Neural cell (in vitro differentiated cells): ENCODE data around the gene CROCC2. TPM values are rescaled to one million over a fixed set of nuclear protein-coding genes. Genes with fewer than 3 reads are reported as not detected.

Experiments
- H2AFZ ChIP-seq: fragments of 200-600, 300-800 bp; sonication (generic), shearing (Covaris generic); 2 replicates; pipeline ENCODE4 v1.6.0; 2014; ENCODE audit warnings: low read depth, mild to moderate bottlenecking, antibody characterized with exemption, low read length, moderate library complexity
- H3F3A ChIP-seq: fragments of 200-600 bp; shearing (Covaris generic); 2 replicates; pipeline ENCODE4 v1.6.1; 2016; ENCODE audit warnings: mild to moderate bottlenecking, moderate library complexity, mixed read lengths, antibody characterized with exemption, low read length; ENCODE audit not compliant: insufficient read depth, poor library complexity, severe bottlenecking
- H3K27ac ChIP-seq: fragments of 200-600, 300-800 bp; sonication (generic), shearing (Covaris generic); 2 replicates; pipeline ENCODE4 v1.5.1; 2014; ENCODE audit warnings: mild to moderate bottlenecking, low read length, moderate library complexity
- H3K27me3 ChIP-seq: fragments of 300-800, 200-600 bp; sonication (generic), shearing (Covaris generic); 2 replicates; pipeline ENCODE4 v1.6.0; 2014; ENCODE audit warnings: mild to moderate bottlenecking, low read depth, low read length, moderate library complexity; ENCODE audit not compliant: insufficient read depth
- H3K36me3 ChIP-seq: fragments of 300-800, 200-600 bp; sonication (generic), shearing (Covaris generic); 2 replicates; pipeline ENCODE4 v1.5.1; 2014; ENCODE audit warnings: mild to moderate bottlenecking, antibody characterized with exemption, low read length, moderate library complexity; ENCODE audit not compliant: insufficient read depth
- H3K4me2 ChIP-seq: fragments of 300-800, 200-600 bp; sonication (generic), shearing (Covaris generic); 2 replicates; pipeline ENCODE4 v1.6.0; 2014; ENCODE audit warnings: mild to moderate bottlenecking, low read length
- H3K4me3 ChIP-seq: fragments of 300-800, 200-600 bp; sonication (generic), shearing (Covaris generic); 2 replicates; pipeline ENCODE4 v1.5.1; 2014; ENCODE audit warnings: mild to moderate bottlenecking, low read length, moderate library complexity
- H3K79me2 ChIP-seq: fragments of 200-600 bp; shearing (Covaris generic); replicated peaks from 2 replicates; pipeline ENCODE4 v1.6.0; 2014; ENCODE audit warnings: mild to moderate bottlenecking, low read length, moderate library complexity; ENCODE audit not compliant: insufficient read depth
- H3K9ac ChIP-seq: fragments of 300-800, 200-600 bp; sonication (generic), shearing (Covaris generic); 2 replicates; pipeline ENCODE4 v1.6.1; 2016; ENCODE audit warnings: mild to moderate bottlenecking, low read length, mixed read lengths
- H3K9me2 ChIP-seq: fragments of 200-600 bp; shearing (Covaris generic); 2 replicates; pipeline ENCODE4 v1.6.1; 2016; ENCODE audit warnings: mild to moderate bottlenecking, low read length, mixed read lengths; ENCODE audit not compliant: insufficient read depth
- H3K9me3 ChIP-seq: fragments of 200-600, 300-800 bp; sonication (generic), shearing (Covaris generic); 2 replicates; pipeline ENCODE4 v1.6.1; 2016; ENCODE audit warnings: mild to moderate bottlenecking, mixed run types, low read length, moderate library complexity, mixed read lengths
- H4K20me1 ChIP-seq: fragments of 200-600 bp; shearing (Covaris generic); 2 replicates; pipeline ENCODE4 v1.6.1; 2016; ENCODE audit warnings: mild to moderate bottlenecking, mixed run types; ENCODE audit not compliant: insufficient read depth
- CTCF ChIP-seq: fragments of 450-650 bp; IDR thresholded peaks from 2 replicates; pipeline ENCODE4 v1.5.1; 2014; ENCODE audit warnings: antibody characterized with exemption, mild to moderate bottlenecking, moderate library complexity; ENCODE audit not compliant: poor library complexity, severe bottlenecking
- EP300 ChIP-seq: fragments of 450-650 bp; conservative IDR thresholded peaks from 2 replicates; pipeline ENCODE4 v1.6.1; 2014; ENCODE audit warnings: antibody characterized with exemption, mild to moderate bottlenecking, moderate library complexity; ENCODE audit not compliant: poor library complexity, severe bottlenecking
- EZH2 ChIP-seq: fragments of 200-600, 300-800 bp; shearing (Covaris generic), sonication (generic); IDR thresholded peaks from 2 replicates; pipeline ENCODE4 v1.6.1; 2014; ENCODE audit warnings: antibody characterized with exemption, low read length, borderline replicate concordance, mild to moderate bottlenecking; ENCODE audit not compliant: insufficient read depth, poor library complexity, severe bottlenecking
- MXI1 ChIP-seq: fragments of 450-650 bp; conservative IDR thresholded peaks from 2 replicates; pipeline ENCODE4 v1.6.1; 2014; ENCODE audit warnings: antibody characterized with exemption, mild to moderate bottlenecking; ENCODE audit not compliant: poor library complexity, severe bottlenecking
- POLR2AphosphoS5 ChIP-seq: IDR thresholded peaks from 2 replicates; pipeline ENCODE4 v1.6.1; 2012
- RAD21 ChIP-seq: fragments of 450-650 bp; conservative IDR thresholded peaks from 2 replicates; pipeline ENCODE4 v1.6.1; 2014; ENCODE audit warnings: antibody characterized with exemption, mild to moderate bottlenecking, moderate library complexity
- REST ChIP-seq: IDR thresholded peaks from 2 replicates; pipeline ENCODE4 v1.6.1; 2012; ENCODE audit warnings: borderline replicate concordance
- SMC3 ChIP-seq: fragments of 450-650 bp; conservative IDR thresholded peaks from 2 replicates; pipeline ENCODE4 v1.6.1; 2014; ENCODE audit warnings: antibody characterized with exemption, mild to moderate bottlenecking, moderate library complexity; ENCODE audit not compliant: poor library complexity
- TAF1 ChIP-seq: IDR thresholded peaks from 2 replicates; pipeline ENCODE4 v1.6.1; 2012; ENCODE audit warnings: low read depth
- polyA plus RNA-seq: library from polyadenylated mRNA; depleted of rRNA; stranded (reverse); fragments of >200 nt; gene quantifications from 2 replicates; pipeline ENCODE4 v1.2.3, GENCODE V29; 2014

The CROCC2 gene
- polyA plus RNA-seq, 1 donor from 2014 or later: 0.09 TPM

GRCh38 chr2:240987588-240987987, 81.5 kb downstream of the CROCC2 start:
- H3F3A ChIP-seq: no peaks in the 10 kb centered on the region
- H3K27ac ChIP-seq: no peak overlapping the region
- peaks cover 10% of the 10 kb centered on the region for H3K27me3 ChIP-seq
- no peaks in the 10 kb centered on the region for H3K9me3 ChIP-seq
- no peak overlapping the region for H3K9ac ChIP-seq
- no peak overlapping the region for H3K4me2 ChIP-seq
- H2AFZ ChIP-seq: no peak overlapping the region
- H3K4me3 ChIP-seq: no peak overlapping the region
- H3K79me2 ChIP-seq: no peaks in the 10 kb centered on the region
- no peaks in the 10 kb centered on the region for H3K9me2 ChIP-seq
- TF ChIP-seq CTCF (no peak), SMC3 (no peak), REST (no peak), EP300 (no peak), TAF1 (no peak), POLR2AphosphoS5 (no peak), RAD21 (no peak)
- H4K20me1 ChIP-seq: no peaks in the 10 kb centered on the region
- no peaks in the 10 kb centered on the region for H3K36me3 ChIP-seq

GRCh38 chr2:240988146-240988545, 82.0 kb downstream of the CROCC2 start:
- TF ChIP-seq RAD21 (no peak), EP300 (no peak), EZH2 (no peak), TAF1 (no peak), REST (no peak), MXI1 (no peak), POLR2AphosphoS5 (no peak)
- no peak overlapping the region for H3K27ac ChIP-seq

More at GRCh38 chr2:240988146-240988545, 82.0 kb downstream of the CROCC2 start:
- no peaks in the 10 kb centered on the region for H3F3A ChIP-seq
- no peaks in the 10 kb centered on the region for H3K9me2 ChIP-seq
- H3K4me2 ChIP-seq: no peak overlapping the region
- peaks cover 5% of the 10 kb centered on the region for H3K27me3 ChIP-seq
- no peaks in the 10 kb centered on the region for H3K79me2 ChIP-seq
- no peaks in the 10 kb centered on the region for H4K20me1 ChIP-seq
- no peak overlapping the region for H3K9ac ChIP-seq
- H3K9me3 ChIP-seq: no peaks in the 10 kb centered on the region
- H2AFZ ChIP-seq: no peak overlapping the region
- H3K4me3 ChIP-seq: no peak overlapping the region
- no peaks in the 10 kb centered on the region for H3K36me3 ChIP-seq
